SIG-M5 treated with dmso at 0.1 percent for 504 hours (cell line): ENCODE results near the gene FAP.

Experiments used
- DNase-seq: peaks from one replicate; lab custom pipeline; 2025; ENCODE audit not compliant: unreplicated experiment; lab: John Stamatoyannopoulos, UW

Gene FAP

DNA sequence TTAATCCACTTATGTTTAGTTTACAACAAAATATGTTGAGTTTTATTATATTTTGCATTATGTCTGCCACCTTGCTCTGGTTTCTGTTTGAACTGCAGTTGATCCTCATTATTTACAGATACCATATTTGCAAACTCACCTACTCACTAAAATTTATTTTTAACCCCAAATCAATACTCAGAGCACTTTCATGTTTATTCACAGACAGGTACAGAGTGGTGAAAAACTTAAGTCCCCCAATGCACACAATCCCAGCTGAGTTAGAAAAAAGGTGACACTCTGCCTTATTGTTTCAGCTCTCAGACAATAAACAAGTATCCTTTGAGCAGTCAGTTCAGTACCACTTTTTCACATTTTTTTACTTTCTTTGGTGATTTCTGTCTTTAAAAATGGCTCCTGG, 104.9 kb downstream of the FAP start:
- DNase-seq: no peak

GRCh38 chr2:162127422-162127821, 115.8 kb downstream of the FAP start:
- no peak for DNase-seq

DNA sequence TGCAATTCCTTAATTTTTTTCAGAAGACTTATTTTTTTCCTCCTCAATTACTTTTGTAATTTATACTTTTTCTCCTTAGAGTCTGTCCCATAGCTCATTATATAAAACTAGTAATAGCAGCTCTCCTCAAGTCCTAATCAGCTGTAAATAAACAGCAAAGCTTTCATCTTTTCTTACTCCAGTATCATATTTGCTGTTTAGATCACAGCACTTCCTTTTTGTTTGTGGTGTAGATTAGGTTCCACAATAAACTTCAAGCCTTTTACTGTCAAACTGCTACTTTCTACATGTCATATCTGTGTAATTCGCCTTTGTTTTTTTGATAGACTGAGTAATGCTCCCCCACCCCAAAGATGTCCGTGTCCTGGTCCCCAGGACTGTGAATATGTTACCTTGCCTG, 116.7 kb downstream of the FAP start:
- DNase-seq: no peak

- DNase-seq: peak; percentile 89
Observed at GRCh38 chr2:162126111-162126519, 117.1 kb downstream of the FAP start.

DNA sequence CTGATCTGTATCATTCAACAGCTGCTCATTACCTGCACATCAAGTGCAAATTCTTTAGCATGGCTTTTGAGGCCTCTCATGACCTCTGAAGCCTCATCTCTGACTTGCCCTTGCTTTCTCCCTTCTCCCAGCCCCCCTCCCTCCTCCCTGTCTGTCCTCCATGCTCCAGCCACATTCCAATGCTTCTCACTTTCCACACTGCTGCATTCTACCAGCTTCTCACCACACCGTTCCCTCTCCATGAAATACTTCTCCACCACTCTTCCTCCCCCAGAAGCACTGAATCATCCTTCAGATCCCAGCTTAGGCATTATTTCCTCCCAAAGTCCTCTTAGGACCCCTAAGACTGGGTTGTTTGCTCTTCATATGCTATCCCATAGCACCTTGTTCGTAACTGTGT, 118.1 kb downstream of the FAP start:
- DNase-seq: no peak

DNA sequence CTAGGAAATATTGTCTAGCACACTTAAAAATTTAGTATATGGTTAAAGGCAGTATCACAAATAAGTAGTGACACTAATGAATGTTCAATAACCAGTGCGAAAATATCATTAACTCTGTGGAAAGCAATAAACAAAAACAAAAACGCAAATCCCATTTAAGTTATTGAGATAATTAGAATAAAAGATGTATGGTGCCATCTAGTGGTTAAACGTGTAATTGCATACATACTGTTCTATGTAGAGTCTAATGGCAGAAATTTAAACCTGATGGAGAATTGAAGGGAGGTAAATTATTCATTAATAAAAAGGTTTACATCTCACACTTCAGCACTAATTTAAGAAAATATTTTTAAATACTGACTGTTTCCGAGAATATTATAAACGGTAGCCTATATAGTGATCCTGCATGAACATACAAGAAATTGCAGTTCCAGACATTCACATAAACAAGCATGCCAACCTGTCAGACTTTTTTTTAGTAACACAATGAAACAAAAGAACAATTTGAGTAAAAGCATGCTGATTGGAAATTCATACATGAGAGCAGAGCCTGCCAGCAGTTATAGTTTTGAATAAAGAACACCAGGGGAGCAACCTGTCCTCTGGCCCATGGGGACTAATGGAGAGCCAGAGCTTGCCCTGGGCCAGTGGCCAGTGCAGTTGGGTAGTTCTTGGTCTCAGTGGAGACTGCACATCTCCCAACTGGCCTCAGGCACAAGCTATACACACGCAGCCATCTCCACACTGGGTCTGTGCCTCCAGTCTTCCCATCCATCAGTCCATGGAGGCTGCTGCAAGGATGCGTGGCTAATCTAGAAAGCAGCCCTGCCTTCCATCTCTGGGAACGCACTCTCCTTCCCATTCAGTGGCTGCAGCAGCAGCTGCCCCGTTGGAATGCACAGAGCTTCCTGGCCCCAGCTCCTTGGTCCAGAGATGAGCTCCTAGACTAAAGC, 119.2 kb downstream of the FAP start:
- peak; percentile 58 for DNase-seq
